SK-N-SH treated with all-trans-retinoic acid at 6 μM for 48 hours (cell line): ENCODE measurements around the gene ADI1.

ENCODE experiments used
- CREB5 ChIP-seq: fragments of 250-450 bp; sonication (Bioruptor Pico); IDR thresholded peaks from 2 replicates; pipeline ENCODE4 v1.5.1; 2020; ENCODE audit warnings: low read depth, mild to moderate bottlenecking, moderate library complexity
- OSR1 ChIP-seq: fragments of 250-450 bp; sonication (Bioruptor Pico); IDR thresholded peaks from 2 replicates; pipeline ENCODE4 v1.8.0; 2022; ENCODE audit warnings: moderate library complexity, mild to moderate bottlenecking, inconsistent platforms
- ZC3H10 ChIP-seq: fragments of 250-450 bp; sonication (Bioruptor Pico); IDR thresholded peaks from 2 replicates; pipeline ENCODE4 v1.5.1; 2021; ENCODE audit warnings: mild to moderate bottlenecking, moderate library complexity
- ZFP3 ChIP-seq: fragments of 250-450 bp; sonication (Bioruptor Pico); IDR thresholded peaks from 2 replicates; pipeline ENCODE4 v1.5.0; 2020; ENCODE audit warnings: mild to moderate bottlenecking, moderate library complexity
- ZFP30 ChIP-seq: fragments of 450-650 bp; formaldehyde crosslinking; IDR thresholded peaks from 2 replicates; pipeline ENCODE4 v1.5.0; 2022; ENCODE audit warnings: mild to moderate bottlenecking, moderate library complexity
- TF ChIP-seq, protein P1 (sequence below): fragments of 250-450 bp; sonication (Bioruptor Pico); IDR thresholded peaks from 2 replicates; pipeline ENCODE4 v1.8.0; 2020; ENCODE audit warnings: mild to moderate bottlenecking, moderate library complexity, borderline replicate concordance
- TF ChIP-seq, protein P2 (sequence below): fragments of 250-450 bp; sonication (Bioruptor Pico); IDR thresholded peaks from 2 replicates; pipeline ENCODE4 v1.5.0; 2020; ENCODE audit warnings: mild to moderate bottlenecking, moderate library complexity

- TF ChIP-seq, protein P1, sequence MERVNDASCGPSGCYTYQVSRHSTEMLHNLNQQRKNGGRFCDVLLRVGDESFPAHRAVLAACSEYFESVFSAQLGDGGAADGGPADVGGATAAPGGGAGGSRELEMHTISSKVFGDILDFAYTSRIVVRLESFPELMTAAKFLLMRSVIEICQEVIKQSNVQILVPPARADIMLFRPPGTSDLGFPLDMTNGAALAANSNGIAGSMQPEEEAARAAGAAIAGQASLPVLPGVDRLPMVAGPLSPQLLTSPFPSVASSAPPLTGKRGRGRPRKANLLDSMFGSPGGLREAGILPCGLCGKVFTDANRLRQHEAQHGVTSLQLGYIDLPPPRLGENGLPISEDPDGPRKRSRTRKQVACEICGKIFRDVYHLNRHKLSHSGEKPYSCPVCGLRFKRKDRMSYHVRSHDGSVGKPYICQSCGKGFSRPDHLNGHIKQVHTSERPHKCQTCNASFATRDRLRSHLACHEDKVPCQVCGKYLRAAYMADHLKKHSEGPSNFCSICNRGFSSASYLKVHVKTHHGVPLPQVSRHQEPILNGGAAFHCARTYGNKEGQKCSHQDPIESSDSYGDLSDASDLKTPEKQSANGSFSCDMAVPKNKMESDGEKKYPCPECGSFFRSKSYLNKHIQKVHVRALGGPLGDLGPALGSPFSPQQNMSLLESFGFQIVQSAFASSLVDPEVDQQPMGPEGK (CRISPR knock-in tag) = no peak
- TF ChIP-seq ZC3H10 (no peak), ZFP3 (no peak), OSR1 (CRISPR knock-in tag) (no peak), ZFP30 (CRISPR knock-in tag) (no peak), CREB5 (CRISPR knock-in tag) (no peak)
- TF ChIP-seq, protein P2, sequence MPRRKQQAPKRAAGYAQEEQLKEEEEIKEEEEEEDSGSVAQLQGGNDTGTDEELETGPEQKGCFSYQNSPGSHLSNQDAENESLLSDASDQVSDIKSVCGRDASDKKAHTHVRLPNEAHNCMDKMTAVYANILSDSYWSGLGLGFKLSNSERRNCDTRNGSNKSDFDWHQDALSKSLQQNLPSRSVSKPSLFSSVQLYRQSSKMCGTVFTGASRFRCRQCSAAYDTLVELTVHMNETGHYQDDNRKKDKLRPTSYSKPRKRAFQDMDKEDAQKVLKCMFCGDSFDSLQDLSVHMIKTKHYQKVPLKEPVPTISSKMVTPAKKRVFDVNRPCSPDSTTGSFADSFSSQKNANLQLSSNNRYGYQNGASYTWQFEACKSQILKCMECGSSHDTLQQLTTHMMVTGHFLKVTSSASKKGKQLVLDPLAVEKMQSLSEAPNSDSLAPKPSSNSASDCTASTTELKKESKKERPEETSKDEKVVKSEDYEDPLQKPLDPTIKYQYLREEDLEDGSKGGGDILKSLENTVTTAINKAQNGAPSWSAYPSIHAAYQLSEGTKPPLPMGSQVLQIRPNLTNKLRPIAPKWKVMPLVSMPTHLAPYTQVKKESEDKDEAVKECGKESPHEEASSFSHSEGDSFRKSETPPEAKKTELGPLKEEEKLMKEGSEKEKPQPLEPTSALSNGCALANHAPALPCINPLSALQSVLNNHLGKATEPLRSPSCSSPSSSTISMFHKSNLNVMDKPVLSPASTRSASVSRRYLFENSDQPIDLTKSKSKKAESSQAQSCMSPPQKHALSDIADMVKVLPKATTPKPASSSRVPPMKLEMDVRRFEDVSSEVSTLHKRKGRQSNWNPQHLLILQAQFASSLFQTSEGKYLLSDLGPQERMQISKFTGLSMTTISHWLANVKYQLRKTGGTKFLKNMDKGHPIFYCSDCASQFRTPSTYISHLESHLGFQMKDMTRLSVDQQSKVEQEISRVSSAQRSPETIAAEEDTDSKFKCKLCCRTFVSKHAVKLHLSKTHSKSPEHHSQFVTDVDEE (CRISPR knock-in tag) = no peak
Measured at GRCh38 chr2:3475771-3476170, 43.6 kb downstream of the ADI1 start.
